ENCODE data around the gene PPDPF.

GRCh38 chr20:63568170-63568981, 47.8 kb downstream of the PPDPF start:
- TF ChIP-seq CTCF (IDR thresholded peaks at IDR 0.05), result no peak
- no peak for TF ChIP-seq POLR2A (IDR thresholded peaks at IDR 0.05)

Data from uterus (tissue), 2 donors.